Right renal pelvis (tissue), 4 donors: ENCODE data around the gene DIP2C. TPM values are rescaled to one million over a fixed set of nuclear protein-coding genes. Genes with fewer than 3 reads are reported as not detected.
"Not testable (repeated sequence)": the region's sequence is repeated elsewhere in the genome, so short reads cannot be mapped to it uniquely, and the experiment has no call there.

Source experiments
- DNase-seq, 4 donors: peaks; one replicate each; pipeline ENCODE4 v3.0.0-alpha.2; 2013; ENCODE audit warnings: low read depth in 4 of 4, low spot score in 3 of 4, missing footprints in 1 of 4
- polyA plus RNA-seq, 4 donors: library from polyadenylated mRNA; unstranded; fragments of 120-200 nt; gene quantifications; one replicate each; pipeline ENCODE4 v1.2.1, GENCODE V29; 2013; ENCODE audit not compliant: insufficient read length in 4 of 4

The DIP2C gene
- polyA plus RNA-seq, 4 donors, result 19.6 to 22.4 (median 21.1) TPM

DNA sequence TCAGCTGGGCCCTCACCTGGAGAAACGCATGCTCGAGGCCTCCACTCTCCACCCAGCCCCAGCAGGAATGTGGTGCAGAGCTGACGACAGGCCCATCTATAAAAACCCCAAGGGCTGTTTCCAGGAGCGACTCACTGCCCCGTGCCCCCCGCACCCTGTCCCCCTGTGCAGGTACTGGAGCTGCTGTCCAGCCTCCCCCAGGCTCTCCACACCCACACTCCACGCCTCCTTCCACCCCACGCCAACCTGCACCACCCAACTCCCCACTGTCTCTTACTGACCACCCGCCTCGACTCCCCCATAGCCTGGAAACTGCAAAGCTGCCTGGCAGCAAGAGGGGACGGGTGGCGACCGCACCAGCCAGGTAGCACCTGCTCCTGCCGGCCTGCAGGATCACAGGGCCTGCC, 43.3 kb downstream of the DIP2C start:
- no peak for DNase-seq

GRCh38 chr10:644943-645334, 44.5 kb downstream of the DIP2C start:
- no peak for DNase-seq

GRCh38 chr10:644076-644942, 45.2 kb downstream of the DIP2C start:
- no peak for DNase-seq

DNA sequence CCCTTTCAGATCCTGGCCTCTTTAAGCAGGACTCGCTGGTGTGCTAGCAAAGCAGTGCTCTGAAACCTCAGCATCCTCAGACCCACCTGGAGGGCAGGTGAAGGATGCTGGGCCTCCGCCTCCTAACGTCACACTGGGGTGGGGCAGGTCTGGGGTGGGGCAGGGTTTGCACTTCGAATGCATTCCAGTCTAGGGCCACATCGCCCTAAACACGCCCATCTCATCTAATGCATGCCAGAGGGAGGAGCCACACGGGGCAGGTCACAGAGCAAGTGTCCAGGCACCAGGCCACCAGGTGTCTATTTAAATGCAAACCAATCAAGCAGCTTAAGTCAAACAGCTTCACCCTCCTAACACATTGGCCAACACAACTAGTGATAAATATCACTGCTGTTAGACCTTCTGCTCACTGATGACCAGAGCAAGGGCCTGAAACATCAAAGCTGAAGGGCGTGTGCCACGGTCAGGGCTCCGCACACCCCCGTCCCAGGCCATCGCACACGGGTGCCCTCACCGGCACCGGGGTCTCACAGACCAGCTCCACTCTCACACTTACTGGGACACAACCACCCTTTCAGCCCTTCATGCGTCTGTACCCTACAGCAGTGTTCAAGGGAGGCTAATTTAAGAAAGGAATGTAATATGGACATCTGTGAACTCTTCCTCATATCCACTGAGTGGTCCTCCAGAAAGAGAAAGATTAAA, 47.1 kb downstream of the DIP2C start:
- no peak for DNase-seq

GRCh38 chr10:641149-642010, 48.1 kb downstream of the DIP2C start:
- no peak for DNase-seq

- no peak for DNase-seq
Measured at GRCh38 chr10:640673-641045, 48.8 kb downstream of the DIP2C start.

- DNase-seq, result no peak
Measured at GRCh38 chr10:639751-640672, 49.5 kb downstream of the DIP2C start.

DNA sequence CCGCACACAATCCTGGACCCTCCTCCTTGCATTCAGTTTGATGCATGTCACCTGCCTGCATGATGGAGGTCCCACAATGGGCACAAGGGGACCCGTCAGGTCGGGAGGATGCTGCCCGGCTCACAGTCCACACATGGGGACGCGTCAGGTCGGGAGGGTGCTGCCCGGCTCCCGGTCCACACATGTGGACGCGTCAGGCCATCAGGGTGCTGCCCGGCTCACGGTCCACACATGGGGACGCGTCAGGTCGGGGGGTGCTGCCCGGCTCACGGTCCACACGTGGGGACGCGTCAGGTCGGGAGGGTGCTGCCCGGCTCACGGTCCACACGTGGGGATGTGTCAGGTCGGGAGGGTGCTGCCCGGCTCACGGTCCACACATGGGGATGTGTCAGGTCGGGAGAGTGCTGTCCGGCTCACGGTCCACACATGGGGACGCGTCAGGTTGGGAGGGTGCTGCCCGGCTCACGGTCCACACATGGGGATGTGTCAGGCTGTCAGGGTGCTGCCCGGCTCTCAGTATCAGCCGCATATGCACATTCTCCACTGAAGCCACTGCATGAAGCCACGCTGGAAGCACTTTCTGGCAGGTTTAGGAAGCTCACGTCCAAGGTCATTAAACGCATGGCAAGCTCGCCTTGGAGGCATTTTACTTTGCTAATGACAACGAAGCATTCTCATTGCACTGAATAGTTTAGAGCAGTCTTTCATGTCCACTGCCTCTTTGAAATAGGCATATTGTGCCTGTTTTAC, 50.3 kb downstream of the DIP2C start:
- no peak for DNase-seq

DNA sequence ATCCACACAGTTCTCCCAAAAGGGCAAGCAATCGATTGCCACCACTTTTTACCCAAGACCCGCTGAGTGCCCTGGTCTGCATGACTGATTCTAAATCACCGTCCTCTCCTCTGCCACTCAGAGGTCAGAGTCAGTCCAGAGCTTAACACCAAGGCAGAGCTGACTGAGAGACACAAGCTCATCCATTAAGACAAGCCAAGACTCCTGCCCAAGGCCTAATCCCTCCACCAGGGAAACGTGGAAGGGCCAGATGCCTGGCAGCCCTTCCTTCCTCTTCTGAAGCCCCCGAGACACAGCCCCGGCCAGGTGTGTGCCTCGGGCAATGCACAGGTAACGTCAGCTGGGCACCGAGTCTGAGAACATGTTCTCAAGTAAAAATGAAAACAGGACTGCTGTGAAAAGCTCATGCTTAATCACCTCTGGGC, 51.7 kb downstream of the DIP2C start:
- DNase-seq, result no peak

DNA sequence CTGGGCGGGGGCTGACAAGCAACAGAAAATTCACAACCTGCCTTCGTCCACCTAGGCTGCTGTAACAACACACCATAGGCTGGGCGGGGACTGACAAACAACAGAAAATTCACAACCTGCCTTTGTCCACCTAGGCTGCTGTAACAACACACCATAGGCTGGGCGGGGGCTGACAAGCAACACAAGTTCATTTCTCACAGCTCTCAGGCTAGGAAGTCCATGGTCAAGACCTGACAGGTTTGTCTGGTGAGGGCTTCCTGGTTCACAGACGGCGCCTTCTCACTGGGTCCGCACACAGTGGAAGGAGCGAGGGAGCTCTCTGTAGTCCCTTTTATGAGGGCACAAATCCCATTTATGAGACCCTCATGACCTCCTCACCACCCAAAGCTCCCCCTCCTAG, 52.2 kb downstream of the DIP2C start:
- DNase-seq, result no peak

DNA sequence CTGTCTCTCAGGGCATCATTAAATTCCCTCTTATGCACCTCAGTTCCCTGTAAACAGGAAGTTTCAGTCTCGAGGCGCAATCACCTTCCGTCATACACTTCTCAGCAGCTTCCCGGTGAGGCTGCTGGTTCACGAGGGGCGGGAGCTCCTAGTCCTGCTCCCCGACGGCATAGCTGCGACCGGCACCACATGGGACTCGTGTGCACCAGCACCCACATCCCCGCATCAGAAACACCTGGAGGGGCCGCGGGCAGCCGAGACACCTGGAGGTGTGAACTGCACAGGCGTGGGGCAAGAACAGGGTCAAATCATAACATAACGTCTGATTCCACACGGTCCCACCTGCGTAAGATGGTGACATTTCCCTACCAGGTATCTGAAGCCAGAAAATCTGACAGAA, 52.7 kb downstream of the DIP2C start:
- DNase-seq, result no peak

- DNase-seq, result no peak
Measured at GRCh38 chr10:636016-636730, 53.3 kb downstream of the DIP2C start.

- DNase-seq, result no peak
Measured at GRCh38 chr10:635088-635861, 54.2 kb downstream of the DIP2C start.

DNA sequence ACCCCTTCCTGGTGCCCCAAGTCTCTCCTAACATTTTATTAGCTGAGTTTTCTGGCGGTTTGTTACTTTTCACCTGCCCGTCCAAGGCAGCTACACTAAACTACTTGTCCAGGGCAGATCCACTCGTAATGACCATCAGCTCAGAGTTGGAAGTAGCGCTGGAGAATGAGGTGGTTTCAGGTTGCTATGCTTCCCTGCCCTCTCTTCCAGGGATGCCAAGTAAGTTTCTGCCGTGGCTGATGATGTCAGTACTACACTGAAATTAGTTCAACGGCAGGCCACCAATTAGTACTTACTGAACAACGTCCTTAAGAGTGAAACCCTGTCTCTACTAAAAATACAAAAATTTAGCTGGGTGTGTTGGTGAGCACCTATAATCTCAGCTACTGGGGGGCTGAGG, 55.2 kb downstream of the DIP2C start:
- no peak for DNase-seq

GRCh38 chr10:633279-634245, 55.9 kb downstream of the DIP2C start:
- DNase-seq, result no peak

DNA sequence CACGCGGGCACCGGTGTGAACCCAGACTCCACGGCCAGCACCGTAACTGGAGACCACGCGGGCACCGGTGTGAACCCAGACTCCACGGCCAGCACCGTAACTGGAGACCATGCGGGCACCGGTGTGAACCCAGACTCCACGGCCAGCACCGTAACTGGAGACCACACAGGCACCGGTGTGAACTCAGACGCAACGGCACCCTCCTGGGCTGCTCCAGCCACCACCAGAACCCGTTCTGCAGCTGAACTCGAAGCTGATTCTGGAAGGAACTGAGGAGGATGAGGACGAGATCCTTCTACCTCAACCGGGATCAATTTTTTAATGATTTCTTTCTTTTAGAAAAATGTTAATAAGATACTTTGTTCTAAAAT, 56.7 kb downstream of the DIP2C start:
- DNase-seq, result not testable (repeated sequence)
